GM19467 (cell line): ENCODE measurements around the gene POU2F2.

Experiments used
- ATAC-seq: cut with Tn5 transposase; IDR thresholded peaks from one replicate; pipeline ENCODE4 v1.9.1; 2021; ENCODE audit warnings: mild to moderate bottlenecking, moderate library complexity; ENCODE audit not compliant: unreplicated experiment

The POU2F2 gene

GRCh38 chr19:42155796-42156195 is 23.6 kb upstream of the POU2F2 start:
- ATAC-seq = no peak

DNA sequence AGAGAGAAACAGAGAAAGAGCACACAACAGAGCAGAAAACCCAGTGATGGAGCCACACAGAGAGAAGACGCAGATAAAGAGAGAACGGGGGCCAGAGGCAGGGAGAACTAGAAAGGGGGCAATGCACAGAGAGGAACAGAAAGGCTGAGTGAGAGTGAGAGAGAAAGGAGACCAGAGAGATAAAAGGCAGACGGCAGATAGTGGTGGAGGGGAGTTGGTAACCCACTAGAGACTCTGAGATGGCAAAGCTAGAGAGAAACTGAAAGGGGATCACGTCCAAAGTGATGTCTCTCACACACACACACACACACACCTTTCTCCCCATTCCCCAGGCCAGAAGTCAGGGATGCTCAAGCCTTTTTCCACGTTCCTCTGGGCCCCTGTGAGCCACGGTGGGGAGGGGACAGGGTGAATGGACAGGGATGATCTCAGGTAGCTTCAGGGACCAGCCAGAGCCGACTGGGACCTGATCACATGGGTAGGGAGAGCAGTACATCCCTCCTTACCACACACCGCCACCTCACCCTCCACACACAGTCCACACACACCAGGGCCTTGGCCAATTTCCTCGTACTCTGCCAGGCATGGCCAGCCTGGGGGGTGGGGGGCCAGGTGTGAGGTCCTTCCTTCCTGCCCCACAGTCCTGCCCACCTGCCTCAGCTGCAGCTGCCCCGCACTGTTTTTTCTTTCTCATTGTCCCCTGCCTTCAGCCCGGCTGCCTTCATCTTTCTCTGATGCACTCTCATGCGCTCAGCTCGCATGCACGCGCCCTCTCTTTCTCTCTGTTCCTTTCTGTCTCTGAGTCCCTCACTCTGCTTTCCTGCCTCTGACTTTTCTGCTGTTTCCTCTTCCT is 22.5 kb upstream of the POU2F2 start:
- ATAC-seq = no peak

DNA sequence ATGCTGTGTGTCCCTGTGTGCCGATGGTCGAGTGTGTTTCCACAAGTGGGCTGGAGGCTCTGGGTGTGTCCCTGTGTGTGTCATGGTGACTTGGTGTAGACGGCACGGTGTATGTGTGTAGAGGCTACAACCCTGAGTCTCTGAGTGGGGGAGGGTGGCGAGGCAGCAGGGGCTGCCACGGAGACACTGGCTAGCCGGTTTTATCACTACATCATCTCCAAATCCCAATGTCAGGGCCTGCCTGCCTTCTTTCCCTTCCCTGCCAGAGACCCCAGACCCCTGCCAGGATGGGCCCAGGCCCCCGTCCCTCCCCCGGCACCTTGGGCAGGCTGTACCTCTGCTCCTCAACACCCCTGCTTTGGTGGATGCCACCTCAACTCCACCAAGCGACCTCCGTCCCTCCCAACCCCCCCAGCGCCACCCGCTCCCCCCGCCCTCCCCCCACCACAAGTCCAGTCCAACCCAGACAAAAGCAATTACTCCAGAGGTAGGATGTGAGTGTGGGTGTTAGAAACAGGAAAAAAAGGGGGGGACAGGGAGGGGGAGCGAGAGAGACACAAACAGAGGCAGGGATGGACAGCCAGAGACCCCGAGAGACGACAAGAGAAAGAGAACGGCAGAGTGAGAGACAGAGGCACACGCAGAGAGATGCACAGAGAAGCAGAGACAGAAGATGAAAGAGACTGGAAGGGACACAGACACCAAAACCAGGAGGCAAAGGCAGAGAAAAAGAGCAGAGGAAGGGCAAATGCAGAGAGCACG is 21.6 kb upstream of the POU2F2 start:
- no peak for ATAC-seq

DNA sequence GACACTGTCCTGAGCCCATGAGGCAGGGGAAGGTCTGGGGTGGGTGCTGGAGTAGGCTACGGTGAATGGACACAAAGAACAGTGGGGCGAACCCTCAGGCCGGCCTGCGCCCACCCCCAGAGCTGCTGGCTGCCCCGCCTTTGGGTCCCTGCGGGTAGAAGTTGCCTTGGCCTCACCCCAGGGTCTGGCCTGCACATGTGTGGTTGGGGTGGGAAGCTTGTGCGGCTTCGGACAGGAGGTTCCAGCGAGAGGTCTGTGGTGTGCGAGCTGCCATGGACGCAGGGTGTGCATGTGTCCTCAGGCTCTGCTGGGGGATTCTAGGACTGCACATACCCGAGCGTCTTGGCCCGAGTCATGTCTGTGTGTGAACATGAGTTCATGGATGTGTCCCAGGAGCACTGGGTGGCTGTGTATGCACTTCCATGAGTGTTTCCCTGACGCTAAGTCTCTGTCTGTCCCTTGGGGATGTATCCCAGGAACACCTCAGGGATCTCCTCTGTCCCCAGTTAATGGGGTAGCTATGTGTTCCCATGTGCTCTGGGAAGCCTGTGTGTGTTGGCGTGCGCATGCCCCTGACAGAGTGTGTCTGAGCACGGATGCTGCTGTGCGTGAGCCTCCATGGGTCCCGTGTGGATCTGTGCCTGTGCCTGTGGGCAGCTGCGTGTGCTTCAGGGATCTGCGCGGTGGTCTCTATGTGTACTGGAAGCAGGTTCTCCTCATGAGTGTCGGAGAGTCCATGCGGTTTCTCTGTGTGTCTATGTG is 20.8 kb upstream of the POU2F2 start:
- ATAC-seq = no peak

GRCh38 chr19:42151782-42152684 is 19.8 kb upstream of the POU2F2 start:
- ATAC-seq = no peak

DNA sequence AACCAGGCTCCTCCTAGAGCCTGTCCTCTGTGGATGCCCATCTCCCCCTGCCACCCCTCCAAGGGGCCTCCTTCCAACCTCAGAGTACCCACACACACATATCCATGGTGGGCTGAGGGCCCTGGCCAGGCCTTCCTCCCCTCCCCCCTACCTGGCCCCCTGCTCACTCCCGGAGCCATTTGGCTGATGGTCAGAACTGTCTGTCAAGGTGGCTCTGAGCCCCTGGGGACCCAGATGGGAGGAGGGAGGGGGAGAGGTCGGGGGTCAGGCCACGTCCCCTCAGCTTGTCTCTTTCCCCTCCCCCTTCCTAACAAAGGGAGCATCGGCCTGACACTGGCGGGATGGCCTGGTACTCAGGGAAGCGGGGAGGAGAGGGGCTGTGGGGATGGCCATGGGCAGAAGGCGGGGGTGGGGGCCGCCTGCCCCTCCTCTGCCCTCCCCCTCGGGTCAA is 18.7 kb upstream of the POU2F2 start:
- ATAC-seq = no peak

GRCh38 chr19:42150364-42150763 is 18.1 kb upstream of the POU2F2 start:
- ATAC-seq = no peak

DNA sequence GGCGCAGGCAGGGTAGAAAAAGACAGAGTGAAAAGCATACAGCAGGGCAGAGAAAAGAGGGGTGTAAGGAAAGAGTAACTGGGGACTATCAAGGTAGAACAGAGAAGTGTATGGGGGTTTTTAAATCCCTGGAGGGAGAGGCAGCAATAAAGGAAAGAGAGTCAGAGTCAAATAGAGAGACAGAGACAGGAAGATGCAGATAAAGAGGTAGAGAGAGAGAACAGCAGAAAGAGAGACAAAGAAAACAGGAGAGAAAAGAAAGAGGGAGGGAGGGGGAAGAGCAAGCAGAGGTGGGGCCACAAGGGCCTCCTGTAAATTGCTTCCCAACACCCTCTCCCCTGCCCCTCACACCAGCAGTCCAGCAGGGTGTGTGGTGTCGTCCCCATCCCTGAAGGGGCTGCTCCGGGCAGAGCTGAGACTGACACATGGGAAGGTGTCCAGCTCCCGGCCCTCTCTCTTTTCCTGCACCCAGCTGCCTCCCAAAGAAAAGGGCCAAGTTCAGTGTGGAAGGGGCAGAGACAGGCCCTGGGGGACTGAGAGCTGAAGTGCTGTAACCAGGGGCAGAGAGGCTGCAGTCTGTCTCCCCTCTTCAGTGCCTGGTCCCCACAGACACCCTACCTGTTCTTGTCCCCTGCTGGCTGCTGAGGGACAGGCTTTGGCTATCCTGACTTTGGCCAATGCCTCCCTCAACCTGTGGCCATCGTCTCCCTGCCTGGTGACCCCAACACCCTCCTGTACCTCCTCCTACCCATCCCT is 17.4 kb upstream of the POU2F2 start:
- ATAC-seq = no peak

- ATAC-seq = no peak
These were observed 16.0 kb upstream of the POU2F2 start for GRCh38 chr19:42148266-42148665.

- no peak for ATAC-seq
These were observed 11.3 kb upstream of the POU2F2 start for GRCh38 chr19:42143341-42144234.

GRCh38 chr19:42140125-42140754 is 8.0 kb upstream of the POU2F2 start:
- no peak for ATAC-seq

GRCh38 chr19:42134535-42135070 is 2.4 kb upstream of the POU2F2 start:
- ATAC-seq = no peak

- no peak for ATAC-seq
These were observed 744 bp upstream of the POU2F2 start for GRCh38 chr19:42132851-42133528.

- no peak for ATAC-seq
These were observed 857 bp downstream of the POU2F2 start for GRCh38 chr19:42131149-42132029.

- ATAC-seq = no peak
These were observed 2.0 kb downstream of the POU2F2 start for GRCh38 chr19:42130254-42130573.
